Suprapubic skin (tissue), 3 donors: Measurements from ENCODE around the gene ADCY3.

Experiments
- EP300 ChIP-seq: sonication (generic); formaldehyde crosslinking; IDR thresholded peaks from one replicate; pipeline ENCODE4 v1.6.1; 2017; ENCODE audit warnings: antibody characterized with exemption
- TF ChIP-seq, protein P1 (sequence below), 2 donors: fragments of 200-600 bp in 1 of 2; fragments of 450-650 bp in 1 of 2; sonication (generic) in 1 of 2; IDR thresholded peaks; one replicate each; pipeline ENCODE4 v1.5.1; 2016 to 2019; ENCODE audit warnings: antibody characterized with exemption in 2 of 2, mild to moderate bottlenecking in 1 of 2, moderate library complexity in 1 of 2

DNA sequence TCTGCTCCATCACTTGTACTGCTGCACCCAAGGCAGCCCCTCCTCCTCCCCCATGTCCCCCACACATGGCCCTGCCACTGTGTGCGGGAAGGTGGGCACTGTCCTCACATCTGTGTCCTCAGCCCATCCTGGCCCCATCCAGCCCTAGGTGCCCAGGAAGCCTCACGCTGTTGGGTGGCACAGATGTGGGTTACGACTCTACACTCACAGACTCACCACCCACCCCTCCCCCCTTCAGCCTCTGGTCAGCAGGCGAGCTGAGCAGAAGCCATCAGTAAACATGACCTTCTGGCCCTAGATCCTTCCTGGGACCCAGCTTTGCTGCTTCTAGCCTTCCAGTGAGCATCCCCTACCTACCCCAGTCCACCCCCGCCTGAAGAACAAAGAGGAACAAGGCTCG lies 43.0 kb downstream of the ADCY3 start:
- TF ChIP-seq, protein P1, sequence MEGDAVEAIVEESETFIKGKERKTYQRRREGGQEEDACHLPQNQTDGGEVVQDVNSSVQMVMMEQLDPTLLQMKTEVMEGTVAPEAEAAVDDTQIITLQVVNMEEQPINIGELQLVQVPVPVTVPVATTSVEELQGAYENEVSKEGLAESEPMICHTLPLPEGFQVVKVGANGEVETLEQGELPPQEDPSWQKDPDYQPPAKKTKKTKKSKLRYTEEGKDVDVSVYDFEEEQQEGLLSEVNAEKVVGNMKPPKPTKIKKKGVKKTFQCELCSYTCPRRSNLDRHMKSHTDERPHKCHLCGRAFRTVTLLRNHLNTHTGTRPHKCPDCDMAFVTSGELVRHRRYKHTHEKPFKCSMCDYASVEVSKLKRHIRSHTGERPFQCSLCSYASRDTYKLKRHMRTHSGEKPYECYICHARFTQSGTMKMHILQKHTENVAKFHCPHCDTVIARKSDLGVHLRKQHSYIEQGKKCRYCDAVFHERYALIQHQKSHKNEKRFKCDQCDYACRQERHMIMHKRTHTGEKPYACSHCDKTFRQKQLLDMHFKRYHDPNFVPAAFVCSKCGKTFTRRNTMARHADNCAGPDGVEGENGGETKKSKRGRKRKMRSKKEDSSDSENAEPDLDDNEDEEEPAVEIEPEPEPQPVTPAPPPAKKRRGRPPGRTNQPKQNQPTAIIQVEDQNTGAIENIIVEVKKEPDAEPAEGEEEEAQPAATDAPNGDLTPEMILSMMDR (IDR thresholded peaks at IDR 0.05), result no peak
- TF ChIP-seq EP300, result no peak
